GM12891 (cell line): ENCODE results near the gene ZRANB3.
"Not testable (repeated sequence)": the region's sequence is repeated elsewhere in the genome, so short reads cannot be mapped to it uniquely, and the experiment has no call there.

Experiments
- POLR2A ChIP-seq: IDR thresholded peaks from 2 replicates; pipeline ENCODE4 v1.6.1; 2011; ENCODE audit warnings: low read depth, low read length, control low read depth
- POLR2AphosphoS5 ChIP-seq: IDR thresholded peaks from 2 replicates; pipeline ENCODE4 v1.6.1; 2011; ENCODE audit warnings: low read depth, low read length, control low read depth
- POU2F2 ChIP-seq: IDR thresholded peaks from 2 replicates; pipeline ENCODE4 v1.6.1; 2011; ENCODE audit warnings: low read depth, mild to moderate bottlenecking, control low read depth, low read length, moderate library complexity
- TAF1 ChIP-seq: IDR thresholded peaks from 2 replicates; pipeline ENCODE4 v1.6.1; 2011; ENCODE audit warnings: low read depth, low read length, control low read depth

- not testable (repeated sequence) for TF ChIP-seq POLR2A, POLR2AphosphoS5, TAF1, POU2F2
Observed at GRCh38 chr2:135533545-135533944, 2.5 kb upstream of the ZRANB3 start.
